Lower leg skin (tissue), 4 donors: ENCODE results near the gene TMEM43. TPM values are rescaled to one million over a fixed set of nuclear protein-coding genes. Genes with fewer than 3 reads are reported as not detected.

Source experiments
- DNase-seq, 2 donors: peaks; one replicate each; pipeline ENCODE4 v3.0.0-alpha.2; 2019; ENCODE audit warnings: low spot score in 2 of 2
- H3K4me3 ChIP-seq: fragments of 200-600 bp; sonication (generic); 2 replicates; pipeline ENCODE4 v1.5.1; 2017; ENCODE audit warnings: mild to moderate bottlenecking, low read depth; ENCODE audit not compliant: poor library complexity, severe bottlenecking
- CTCF ChIP-seq, 3 donors: fragments of 450-650 bp; IDR thresholded peaks; one replicate each; pipeline ENCODE4 v1.5.1; 2016; ENCODE audit warnings: antibody characterized with exemption in 3 of 3, mild to moderate bottlenecking in 3 of 3, moderate library complexity in 2 of 3
- POLR2A ChIP-seq, 2 donors: fragments of 450-650 bp; IDR thresholded peaks; one replicate each; pipeline ENCODE4 v1.6.1; 2016 to 2017; ENCODE audit warnings: antibody characterized with exemption in 2 of 2, mild to moderate bottlenecking in 1 of 2, moderate library complexity in 1 of 2
- WGBS, 2 donors: methylation state at CpG; one replicate each; pipeline ENCODE4 v1.1.5; 2018; 5-methylcytosine and 5-hydroxymethylcytosine counted together
- intact Hi-C: fragments of 100-400 bp; cut with DNase I; formaldehyde crosslinking; loops from one replicate; pipeline ENCODE4 v1.15.0; 2023; ENCODE audit warnings: low total_unique reads
- total RNA-seq, 4 donors: library from RNA; depleted of rRNA; stranded (reverse); fragments of >200 nt; gene quantifications; one replicate each; pipeline ENCODE4 v1.1.0, GENCODE V29; 2016

The TMEM43 gene
- total RNA-seq, 4 donors from 2014 or later, result 184 to 225 (median 202) TPM

DNA sequence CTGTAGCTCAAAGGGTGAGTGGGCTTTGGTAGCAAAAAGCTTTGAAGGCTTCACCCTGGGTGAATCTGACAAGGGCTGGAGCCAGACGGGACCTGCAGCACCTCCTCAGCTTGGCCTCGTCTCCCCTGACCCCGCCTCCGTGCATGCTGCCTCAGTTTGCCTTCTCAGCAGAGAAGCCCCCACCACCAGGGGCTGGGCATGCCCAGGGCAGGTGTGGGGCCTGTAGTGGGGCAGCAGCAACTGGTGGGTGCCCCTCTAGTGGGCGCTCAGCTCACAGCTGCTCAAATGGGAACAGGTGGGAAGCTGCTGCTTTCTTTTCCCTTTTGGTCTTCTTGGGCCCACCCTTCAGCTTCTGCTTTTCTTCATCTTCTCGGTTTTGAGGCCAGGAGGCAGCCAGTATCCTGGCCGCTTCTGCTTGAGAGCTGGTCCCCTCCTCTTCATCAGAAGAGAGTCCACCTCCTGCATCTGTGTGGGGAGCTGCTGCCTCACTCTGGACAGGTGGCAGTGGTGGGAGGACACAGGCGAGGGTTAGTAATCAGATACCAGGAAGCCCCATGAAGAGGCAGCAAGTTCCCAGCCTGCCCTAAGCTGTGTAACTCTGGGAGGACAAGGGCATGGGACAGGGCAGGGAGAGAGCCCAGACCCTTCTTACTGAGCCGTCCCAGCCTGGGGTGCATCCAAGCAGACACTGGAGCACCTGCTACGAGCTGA is 21.0 kb downstream of the TMEM43 start:
- TF ChIP-seq CTCF (IDR thresholded peaks at IDR 0.05), result no peak
- no peak for TF ChIP-seq POLR2A (IDR thresholded peaks at IDR 0.05)
- DNase-seq, result peak in 1 of 2 donors; percentile 86
- no peak overlapping the region for H3K4me3 ChIP-seq
- intact Hi-C loops, result no loop called here
- WGBS, 2 donors, result 70 to 73% methylated on average over 10 of the region's 10 CpGs

DNA sequence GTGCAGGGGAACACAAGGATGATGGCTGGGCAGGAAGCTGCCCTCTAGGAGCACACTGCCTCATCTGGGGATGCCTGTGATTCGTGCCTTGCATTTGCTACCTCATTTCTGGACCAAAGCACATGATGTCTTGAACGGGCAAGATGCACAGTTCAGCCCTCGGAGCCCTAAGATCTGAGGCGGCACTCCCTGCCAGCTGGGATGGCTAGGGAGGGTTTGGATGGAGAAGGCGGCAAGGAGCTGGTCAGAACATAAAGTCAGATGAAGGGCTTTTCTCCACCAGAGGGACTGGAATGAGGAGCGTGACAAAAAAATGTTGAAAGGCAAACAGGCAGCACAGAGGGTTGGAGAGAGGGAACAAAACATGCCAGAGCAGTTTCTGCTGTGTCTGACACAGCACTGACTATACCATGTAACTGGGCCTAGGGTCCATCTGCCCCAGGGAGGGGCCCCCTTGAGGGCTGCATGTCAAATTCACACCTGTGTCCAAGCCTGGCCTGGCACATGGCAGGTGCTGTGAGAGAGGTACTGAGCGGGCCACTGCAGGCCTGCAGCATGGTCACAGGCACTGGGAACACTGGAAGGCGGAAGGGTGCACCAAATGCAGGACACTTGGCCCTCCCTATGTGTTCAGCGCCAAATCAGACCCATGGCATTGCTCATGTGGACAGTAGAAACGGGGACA is 21.7 kb downstream of the TMEM43 start:
- 82 to 87% methylated on average over 10 of the region's 10 CpGs for WGBS, 2 donors

GRCh38 chr3:14147066-14147435 is 22.2 kb downstream of the TMEM43 start:
- intact Hi-C loops, result no loop called here
- 80 to 81% methylated on average over 5 of the region's 5 CpGs for WGBS, 2 donors
- DNase-seq, result peak in 1 of 2 donors; percentile 79
- TF ChIP-seq CTCF (IDR thresholded peaks at IDR 0.05), result no peak
- TF ChIP-seq POLR2A (IDR thresholded peaks at IDR 0.05), result no peak
- H3K4me3 ChIP-seq, result no peak overlapping the region

More for the DNA sequence above, 21.7 kb downstream of the TMEM43 start:
- peak in 1 of 2 donors; percentile 78 for DNase-seq
- intact Hi-C loops, result no loop called here
- no peak overlapping the region for H3K4me3 ChIP-seq
- TF ChIP-seq CTCF (IDR thresholded peaks at IDR 0.05), result no peak
- TF ChIP-seq POLR2A (IDR thresholded peaks at IDR 0.05), result no peak

- TF ChIP-seq POLR2A (IDR thresholded peaks at IDR 0.05), result no peak
- no peak for TF ChIP-seq CTCF (IDR thresholded peaks at IDR 0.05)
- 83 to 87% methylated on average over 12 of the region's 12 CpGs for WGBS, 2 donors
- H3K4me3 ChIP-seq, result no peak overlapping the region
- intact Hi-C loops, result no loop called here
- DNase-seq, result peak in 1 of 2 donors; percentile 84
Observed at GRCh38 chr3:14147617-14148016, 22.8 kb downstream of the TMEM43 start.

GRCh38 chr3:14148041-14148985 is 23.5 kb downstream of the TMEM43 start:
- no peak for TF ChIP-seq CTCF (IDR thresholded peaks at IDR 0.05)
- TF ChIP-seq POLR2A (IDR thresholded peaks at IDR 0.05), result no peak
- H3K4me3 ChIP-seq, result no peak overlapping the region
- DNase-seq, result peak in 1 of 2 donors; percentile 13
- intact Hi-C loops, result no loop called here
- 80% methylated on average over 20 to 28 of the region's 28 CpGs for WGBS, 2 donors
